ENCODE results near the gene USP32. TPM values are rescaled to one million over a fixed set of nuclear protein-coding genes. Genes with fewer than 3 reads are reported as not detected.

USP32 gene
- total RNA-seq, 6 experiments from 2014 or later: 24.8 to 44.2 (median 33.5) TPM

- no peaks in the 10 kb centered on the region for H3K36me3 ChIP-seq
- ATAC-seq (peak; percentile 50 to 60 (median 57)), DNase-seq (peak; percentile 72 to 78 (median 74))
- H3K4me3 ChIP-seq: no peak overlapping the region
- WGBS (ENCODE audit: insufficient coverage, low coverage, low lambda C conversion rate, missing lambda C conversion rate): 4% methylated on average over 14 of the region's 66 CpGs
- TF ChIP-seq POLR2A (IDR thresholded peaks at IDR 0.05): no peak
- TF ChIP-seq CTCF (IDR thresholded peaks at IDR 0.05): peak; percentile 20 to 63 (median 46)
- H3K9me3 ChIP-seq: no peaks in the 10 kb centered on the region
- intact Hi-C loops (cut with DNase I): loop anchor here (10.0 kb wide), 1 partner anchor 295 kb away; no protein-coding TSS in a partner anchor
- H3K27ac ChIP-seq: no peak overlapping the region
- H3K4me1 ChIP-seq: peaks cover 0 to 21% (median 5%) of the 10 kb centered on the region in 4 donors
- peaks cover 8% of the 10 kb centered on the region in 2 donors for H3K27me3 ChIP-seq
Measured at GRCh38 chr17:60139438-60140285, 252.3 kb downstream of the USP32 start.

- Histone ChIP-seq H3K9me3 (no peaks in the 10 kb centered on the region), H3K27ac (no peak overlapping the region), H3K4me1 (peaks cover 0 to 21% (median 5%) of the 10 kb centered on the region in 4 donors), H3K27me3 (peaks cover 8% of the 10 kb centered on the region in 2 donors), H3K4me3 (no peak overlapping the region), H3K36me3 (no peaks in the 10 kb centered on the region)
- intact Hi-C loops (cut with DNase I): no loop called here
- DNase-seq (peak in 2 of 3 donors; percentile 35 to 49), ATAC-seq (no peak)
- TF ChIP-seq POLR2A (IDR thresholded peaks at IDR 0.05) (no peak), CTCF (IDR thresholded peaks at IDR 0.05) (no peak)
- 6% methylated on average over 6 of the region's 48 CpGs for WGBS (ENCODE audit: insufficient coverage, low coverage, low lambda C conversion rate, missing lambda C conversion rate)
Measured at GRCh38 chr17:60138769-60139437, 253.0 kb downstream of the USP32 start.

- Histone ChIP-seq H3K36me3 (no peaks in the 10 kb centered on the region), H3K4me1 (peaks cover 0 to 14% (median 2%) of the 10 kb centered on the region in 4 donors), H3K4me3 (no peak overlapping the region), H3K9me3 (no peaks in the 10 kb centered on the region), H3K27ac (no peak overlapping the region), H3K27me3 (peaks cover 8% of the 10 kb centered on the region in 2 donors)
- peak in 2 of 3 donors; percentile 15 to 17 for DNase-seq
- no CpG with 5 or more reads among the region's 1 CpG for WGBS (ENCODE audit: insufficient coverage, low coverage, low lambda C conversion rate, missing lambda C conversion rate)
- intact Hi-C loops (cut with DNase I): no loop called here
- ATAC-seq: no peak
- no peak for TF ChIP-seq CTCF (IDR thresholded peaks at IDR 0.05)
- no peak for TF ChIP-seq POLR2A (IDR thresholded peaks at IDR 0.05)
Measured at GRCh38 chr17:60137731-60138130, 254.2 kb downstream of the USP32 start.

GRCh38 chr17:60135951-60136666, 255.8 kb downstream of the USP32 start:
- peak overlapping the region in 2 of 3 donors; percentile 77 to 78 for H3K4me3 ChIP-seq
- WGBS (ENCODE audit: insufficient coverage, low coverage, low lambda C conversion rate, missing lambda C conversion rate): 79% methylated on average over 10 of the region's 13 CpGs
- no peak overlapping the region for H3K27ac ChIP-seq
- TF ChIP-seq CTCF (IDR thresholded peaks at IDR 0.05) (no peak), POLR2A (IDR thresholded peaks at IDR 0.05) (no peak)
- peaks cover 0 to 6% (median 2%) of the 10 kb centered on the region in 4 donors for H3K4me1 ChIP-seq
- H3K9me3 ChIP-seq: no peaks in the 10 kb centered on the region
- H3K36me3 ChIP-seq: no peaks in the 10 kb centered on the region
- H3K27me3 ChIP-seq: peaks cover 7 to 8% of the 10 kb centered on the region in 2 donors
- intact Hi-C loops (cut with DNase I): no loop called here
- DNase-seq: peak in 2 of 3 donors; percentile 18 to 23
- ATAC-seq: no peak

All from right lobe of liver (tissue), 6 donors.